HepG2 (cell line): ENCODE results near the gene INHBA. TPM values are rescaled to one million over a fixed set of nuclear protein-coding genes. Genes with fewer than 3 reads are reported as not detected.

Source experiments
- AHDC1 ChIP-seq: sonication (generic); formaldehyde crosslinking; IDR thresholded peaks from 2 replicates; pipeline ENCODE4 v1.5.1; 2020; ENCODE audit warnings: mild to moderate bottlenecking, missing genetic modification reagents, borderline replicate concordance
- CBX2 ChIP-seq, 2 experiments: fragments of 200-600 bp in 1 of 2; sonication (generic); formaldehyde crosslinking in 1 of 2; IDR thresholded peaks; 2 replicates each; pipeline versions ENCODE4 v1.7.0 to v1.8.1; 2018 to 2022; ENCODE audit warnings: low read depth in 2 of 2, low read length in 1 of 2, mild to moderate bottlenecking in 1 of 2, missing genetic modification reagents in 1 of 2
- KDM1A ChIP-seq: IDR thresholded peaks from 2 replicates; pipeline ENCODE4 v1.6.1; 2016; ENCODE audit warnings: missing compliant biosample characterization
- MXD1 ChIP-seq: sonication (generic); formaldehyde crosslinking; IDR thresholded peaks from 2 replicates; pipeline ENCODE4 v1.4.0; 2020; ENCODE audit warnings: mild to moderate bottlenecking, missing genetic modification reagents
- PLRG1 ChIP-seq: fragments of 450-650 bp; conservative IDR thresholded peaks from 2 replicates; pipeline ENCODE4 v1.6.1; 2016
- RAD51 ChIP-seq: fragments of 450-650 bp; IDR thresholded peaks from 2 replicates; pipeline ENCODE4 v1.6.1; 2016; ENCODE audit warnings: borderline replicate concordance
- SAP130 ChIP-seq: IDR thresholded peaks from 2 replicates; pipeline ENCODE4 v1.6.1; 2016; ENCODE audit warnings: low read depth
- SMC3 ChIP-seq: IDR thresholded peaks from 2 replicates; pipeline ENCODE4 v1.6.1; 2011; ENCODE audit warnings: low read length, improper control_type of control experiment
- STAG1 ChIP-seq: sonication (generic); formaldehyde crosslinking; IDR thresholded peaks from 2 replicates; pipeline ENCODE4 v1.4.0; 2020; ENCODE audit warnings: missing genetic modification reagents
- TCF12 ChIP-seq, 2 experiments: fragments of 450-650 bp in 1 of 2; sonication (generic) in 1 of 2; formaldehyde crosslinking in 1 of 2; IDR thresholded peaks; 2 replicates each; pipeline versions ENCODE4 v1.6.1 to v1.8.0; 2017 to 2022; ENCODE audit warnings: antibody characterized with exemption in 1 of 2, mild to moderate bottlenecking in 1 of 2, missing genetic modification reagents in 1 of 2, moderate library complexity in 1 of 2
- ZBTB33 ChIP-seq: sonication (generic); formaldehyde crosslinking; IDR thresholded peaks from 2 replicates; pipeline ENCODE4 v1.4.0; 2020; ENCODE audit warnings: missing genetic modification reagents
- ZFP36L1 ChIP-seq: sonication (generic); formaldehyde crosslinking; IDR thresholded peaks from 2 replicates; pipeline ENCODE4 v1.8.0; 2022; ENCODE audit warnings: mild to moderate bottlenecking, missing genetic modification reagents, moderate library complexity
- ZFP82 ChIP-seq: sonication (generic); formaldehyde crosslinking; IDR thresholded peaks from 2 replicates; pipeline ENCODE4 v1.5.1; 2020; ENCODE audit warnings: mild to moderate bottlenecking, missing genetic modification reagents, borderline replicate concordance
- ZNF18 ChIP-seq: sonication (generic); formaldehyde crosslinking; IDR thresholded peaks from 2 replicates; pipeline ENCODE4 v1.8.0; 2022; ENCODE audit warnings: mild to moderate bottlenecking, missing genetic modification reagents; ENCODE audit not compliant: insufficient replicate concordance
- ZNF232 ChIP-seq: sonication (generic); formaldehyde crosslinking; IDR thresholded peaks from 2 replicates; pipeline ENCODE4 v1.4.0; 2020; ENCODE audit warnings: missing genetic modification reagents, borderline replicate concordance
- ZNF329 ChIP-seq: sonication (generic); formaldehyde crosslinking; IDR thresholded peaks from 2 replicates; pipeline ENCODE4 v1.9.0; 2021; ENCODE audit warnings: low read depth, mild to moderate bottlenecking, missing genetic modification reagents
- ZNF543 ChIP-seq: sonication (generic); formaldehyde crosslinking; IDR thresholded peaks from 2 replicates; pipeline ENCODE4 v1.4.0; 2020; ENCODE audit warnings: mild to moderate bottlenecking, missing genetic modification reagents
- ZNF629 ChIP-seq: sonication (generic); formaldehyde crosslinking; conservative IDR thresholded peaks from 2 replicates; pipeline ENCODE4 v1.5.0; 2020; ENCODE audit warnings: missing genetic modification reagents
- polyA plus RNA-seq, 8 experiments: library from polyadenylated mRNA; depleted of rRNA in 3 of 8; stranded (reverse) in 7 of 8; unstranded in 1 of 8; fragments of >200 nt; fragmentation: Illumina TruSeq in 4 of 8; extraction: Trizol in 4 of 8; gene quantifications; 2 replicates each; pipeline versions ENCODE4 v1.2.1 to v1.2.3, GENCODE V29; 2011 to 2016; ENCODE audit warnings: low read depth in 4 of 8, missing spikeins in 1 of 8, mixed read lengths in 1 of 8; ENCODE audit not compliant: insufficient read depth in 1 of 8
- total RNA-seq, 5 experiments: library from RNA; depleted of rRNA; stranded (reverse); fragments of >200 nt; fragmentation: Illumina TruSeq; extraction: Trizol; gene quantifications; 2 replicates each; pipeline ENCODE4 v1.2.3, GENCODE V29; 2016; ENCODE audit warnings: low read depth in 1 of 5

INHBA gene
- total and polyA plus RNA-seq, 2 of the 13 experiments (the other 11 are each of a cell fraction or from before 2014, with no cell fraction given) = not detected

GRCh38 chr7:41696323-41696916 is 6.5 kb downstream of the INHBA start (continued):
- TF ChIP-seq AHDC1 (CRISPR knock-in tag) (no peak), ZFP82 (no peak), RAD51 (no peak), KDM1A (CRISPR knock-in tag) (no peak), ZNF329 (no peak), STAG1 (CRISPR knock-in tag) (peak; percentile 73), ZNF543 (CRISPR knock-in tag) (no peak), SAP130 (CRISPR knock-in tag) (no peak), TCF12 (IDR thresholded peaks at IDR 0.05) (no peak), TCF12 (CRISPR knock-in tag; IDR thresholded peaks at IDR 0.05) (no peak), ZNF18 (CRISPR knock-in tag) (no peak), SMC3 (peak; percentile 87), CBX2 (IDR thresholded peaks at IDR 0.05; ENCODE audit: low read depth, low read length) (no peak), CBX2 (CRISPR knock-in tag; IDR thresholded peaks at IDR 0.05; ENCODE audit: low read depth) (no peak), PLRG1 (no peak), ZFP36L1 (CRISPR knock-in tag) (no peak), MXD1 (no peak), ZNF232 (CRISPR knock-in tag) (no peak), ZNF629 (CRISPR knock-in tag) (no peak), ZBTB33 (peak; percentile 47; the same call in 1 of the 2 replicates)
